Neural cell (in vitro differentiated cells): Measurements from ENCODE around the gene SKIC8. TPM values are rescaled to one million over a fixed set of nuclear protein-coding genes. Genes with fewer than 3 reads are reported as not detected.

Source experiments
- H2AFZ ChIP-seq: fragments of 200-600, 300-800 bp; sonication (generic), shearing (Covaris generic); 2 replicates; pipeline ENCODE4 v1.6.0; 2014; ENCODE audit warnings: low read depth, mild to moderate bottlenecking, antibody characterized with exemption, low read length, moderate library complexity
- H3F3A ChIP-seq: fragments of 200-600 bp; shearing (Covaris generic); 2 replicates; pipeline ENCODE4 v1.6.1; 2016; ENCODE audit warnings: mild to moderate bottlenecking, moderate library complexity, mixed read lengths, antibody characterized with exemption, low read length; ENCODE audit not compliant: insufficient read depth, poor library complexity, severe bottlenecking
- H3K27ac ChIP-seq: fragments of 200-600, 300-800 bp; sonication (generic), shearing (Covaris generic); 2 replicates; pipeline ENCODE4 v1.5.1; 2014; ENCODE audit warnings: mild to moderate bottlenecking, low read length, moderate library complexity
- H3K27me3 ChIP-seq: fragments of 300-800, 200-600 bp; sonication (generic), shearing (Covaris generic); 2 replicates; pipeline ENCODE4 v1.6.0; 2014; ENCODE audit warnings: mild to moderate bottlenecking, low read depth, low read length, moderate library complexity; ENCODE audit not compliant: insufficient read depth
- H3K36me3 ChIP-seq: fragments of 300-800, 200-600 bp; sonication (generic), shearing (Covaris generic); 2 replicates; pipeline ENCODE4 v1.5.1; 2014; ENCODE audit warnings: mild to moderate bottlenecking, antibody characterized with exemption, low read length, moderate library complexity; ENCODE audit not compliant: insufficient read depth
- H3K4me2 ChIP-seq: fragments of 300-800, 200-600 bp; sonication (generic), shearing (Covaris generic); 2 replicates; pipeline ENCODE4 v1.6.0; 2014; ENCODE audit warnings: mild to moderate bottlenecking, low read length
- H3K4me3 ChIP-seq: fragments of 300-800, 200-600 bp; sonication (generic), shearing (Covaris generic); 2 replicates; pipeline ENCODE4 v1.5.1; 2014; ENCODE audit warnings: mild to moderate bottlenecking, low read length, moderate library complexity
- H3K79me2 ChIP-seq: fragments of 200-600 bp; shearing (Covaris generic); replicated peaks from 2 replicates; pipeline ENCODE4 v1.6.0; 2014; ENCODE audit warnings: mild to moderate bottlenecking, low read length, moderate library complexity; ENCODE audit not compliant: insufficient read depth
- H3K9ac ChIP-seq: fragments of 300-800, 200-600 bp; sonication (generic), shearing (Covaris generic); 2 replicates; pipeline ENCODE4 v1.6.1; 2016; ENCODE audit warnings: mild to moderate bottlenecking, low read length, mixed read lengths
- H3K9me2 ChIP-seq: fragments of 200-600 bp; shearing (Covaris generic); 2 replicates; pipeline ENCODE4 v1.6.1; 2016; ENCODE audit warnings: mild to moderate bottlenecking, low read length, mixed read lengths; ENCODE audit not compliant: insufficient read depth
- H3K9me3 ChIP-seq: fragments of 200-600, 300-800 bp; sonication (generic), shearing (Covaris generic); 2 replicates; pipeline ENCODE4 v1.6.1; 2016; ENCODE audit warnings: mild to moderate bottlenecking, mixed run types, low read length, moderate library complexity, mixed read lengths
- H4K20me1 ChIP-seq: fragments of 200-600 bp; shearing (Covaris generic); 2 replicates; pipeline ENCODE4 v1.6.1; 2016; ENCODE audit warnings: mild to moderate bottlenecking, mixed run types; ENCODE audit not compliant: insufficient read depth
- CTCF ChIP-seq: fragments of 450-650 bp; IDR thresholded peaks from 2 replicates; pipeline ENCODE4 v1.5.1; 2014; ENCODE audit warnings: antibody characterized with exemption, mild to moderate bottlenecking, moderate library complexity; ENCODE audit not compliant: poor library complexity, severe bottlenecking
- EP300 ChIP-seq: fragments of 450-650 bp; conservative IDR thresholded peaks from 2 replicates; pipeline ENCODE4 v1.6.1; 2014; ENCODE audit warnings: antibody characterized with exemption, mild to moderate bottlenecking, moderate library complexity; ENCODE audit not compliant: poor library complexity, severe bottlenecking
- EZH2 ChIP-seq: fragments of 200-600, 300-800 bp; shearing (Covaris generic), sonication (generic); IDR thresholded peaks from 2 replicates; pipeline ENCODE4 v1.6.1; 2014; ENCODE audit warnings: antibody characterized with exemption, low read length, borderline replicate concordance, mild to moderate bottlenecking; ENCODE audit not compliant: insufficient read depth, poor library complexity, severe bottlenecking
- MXI1 ChIP-seq: fragments of 450-650 bp; conservative IDR thresholded peaks from 2 replicates; pipeline ENCODE4 v1.6.1; 2014; ENCODE audit warnings: antibody characterized with exemption, mild to moderate bottlenecking; ENCODE audit not compliant: poor library complexity, severe bottlenecking
- POLR2AphosphoS5 ChIP-seq: IDR thresholded peaks from 2 replicates; pipeline ENCODE4 v1.6.1; 2012
- RAD21 ChIP-seq: fragments of 450-650 bp; conservative IDR thresholded peaks from 2 replicates; pipeline ENCODE4 v1.6.1; 2014; ENCODE audit warnings: antibody characterized with exemption, mild to moderate bottlenecking, moderate library complexity
- REST ChIP-seq: IDR thresholded peaks from 2 replicates; pipeline ENCODE4 v1.6.1; 2012; ENCODE audit warnings: borderline replicate concordance
- SMC3 ChIP-seq: fragments of 450-650 bp; conservative IDR thresholded peaks from 2 replicates; pipeline ENCODE4 v1.6.1; 2014; ENCODE audit warnings: antibody characterized with exemption, mild to moderate bottlenecking, moderate library complexity; ENCODE audit not compliant: poor library complexity
- TAF1 ChIP-seq: IDR thresholded peaks from 2 replicates; pipeline ENCODE4 v1.6.1; 2012; ENCODE audit warnings: low read depth
- polyA plus RNA-seq: library from polyadenylated mRNA; depleted of rRNA; stranded (reverse); fragments of >200 nt; gene quantifications from 2 replicates; pipeline ENCODE4 v1.2.3, GENCODE V29; 2014

Gene SKIC8
- polyA plus RNA-seq, 1 donor from 2014 or later, result 170 TPM

GRCh38 chr15:78239811-78240210, 59.6 kb downstream of the SKIC8 start:
- H3K4me3 ChIP-seq, result no peak overlapping the region
- no peaks in the 10 kb centered on the region for H3K9me2 ChIP-seq
- no peak overlapping the region for H3K27ac ChIP-seq
- H3K9me3 ChIP-seq, result no peaks in the 10 kb centered on the region
- H3K4me2 ChIP-seq, result no peak overlapping the region
- no peaks in the 10 kb centered on the region for H4K20me1 ChIP-seq
- no peaks in the 10 kb centered on the region for H3K79me2 ChIP-seq
- no peak overlapping the region for H3K9ac ChIP-seq
- no peak overlapping the region for H2AFZ ChIP-seq
- no peaks in the 10 kb centered on the region for H3F3A ChIP-seq
- H3K36me3 ChIP-seq, result no peaks in the 10 kb centered on the region
- no peaks in the 10 kb centered on the region for H3K27me3 ChIP-seq
- TF ChIP-seq POLR2AphosphoS5 (no peak), EP300 (no peak), REST (no peak), TAF1 (no peak), MXI1 (no peak), RAD21 (no peak), SMC3 (no peak), CTCF (no peak), EZH2 (no peak)

- Histone ChIP-seq H3K36me3 (no peaks in the 10 kb centered on the region), H3K9me2 (no peaks in the 10 kb centered on the region), H3K9ac (no peak overlapping the region), H3K27ac (no peak overlapping the region), H4K20me1 (no peaks in the 10 kb centered on the region), H3K27me3 (no peaks in the 10 kb centered on the region), H3K4me2 (no peak overlapping the region), H3K79me2 (no peaks in the 10 kb centered on the region), H3F3A (no peaks in the 10 kb centered on the region), H3K4me3 (no peak overlapping the region), H2AFZ (no peak overlapping the region), H3K9me3 (no peaks in the 10 kb centered on the region)
- TF ChIP-seq MXI1, result no peak
- TF ChIP-seq REST, result no peak
- TF ChIP-seq TAF1, result no peak
- TF ChIP-seq EZH2, result no peak
- no peak for TF ChIP-seq RAD21
- TF ChIP-seq POLR2AphosphoS5, result no peak
- no peak for TF ChIP-seq EP300
- no peak for TF ChIP-seq CTCF
- TF ChIP-seq SMC3, result no peak
Observed at GRCh38 chr15:78237146-78237545, 62.3 kb downstream of the SKIC8 start.
